GM18870 (cell line): ENCODE measurements around the gene SNAP91.
"Not testable (repeated sequence)": the region's sequence is repeated elsewhere in the genome, so short reads cannot be mapped to it uniquely, and the experiment has no call there.

Experiments
- ATAC-seq: cut with Tn5 transposase; IDR thresholded peaks from one replicate; pipeline ENCODE4 v1.9.1; 2021; ENCODE audit warnings: moderate library complexity; ENCODE audit not compliant: unreplicated experiment

The SNAP91 gene, protein sequence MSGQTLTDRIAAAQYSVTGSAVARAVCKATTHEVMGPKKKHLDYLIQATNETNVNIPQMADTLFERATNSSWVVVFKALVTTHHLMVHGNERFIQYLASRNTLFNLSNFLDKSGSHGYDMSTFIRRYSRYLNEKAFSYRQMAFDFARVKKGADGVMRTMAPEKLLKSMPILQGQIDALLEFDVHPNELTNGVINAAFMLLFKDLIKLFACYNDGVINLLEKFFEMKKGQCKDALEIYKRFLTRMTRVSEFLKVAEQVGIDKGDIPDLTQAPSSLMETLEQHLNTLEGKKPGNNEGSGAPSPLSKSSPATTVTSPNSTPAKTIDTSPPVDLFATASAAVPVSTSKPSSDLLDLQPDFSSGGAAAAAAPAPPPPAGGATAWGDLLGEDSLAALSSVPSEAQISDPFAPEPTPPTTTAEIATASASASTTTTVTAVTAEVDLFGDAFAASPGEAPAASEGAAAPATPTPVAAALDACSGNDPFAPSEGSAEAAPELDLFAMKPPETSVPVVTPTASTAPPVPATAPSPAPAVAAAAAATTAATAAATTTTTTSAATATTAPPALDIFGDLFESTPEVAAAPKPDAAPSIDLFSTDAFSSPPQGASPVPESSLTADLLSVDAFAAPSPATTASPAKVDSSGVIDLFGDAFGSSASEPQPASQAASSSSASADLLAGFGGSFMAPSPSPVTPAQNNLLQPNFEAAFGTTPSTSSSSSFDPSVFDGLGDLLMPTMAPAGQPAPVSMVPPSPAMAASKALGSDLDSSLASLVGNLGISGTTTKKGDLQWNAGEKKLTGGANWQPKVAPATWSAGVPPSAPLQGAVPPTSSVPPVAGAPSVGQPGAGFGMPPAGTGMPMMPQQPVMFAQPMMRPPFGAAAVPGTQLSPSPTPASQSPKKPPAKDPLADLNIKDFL

DNA sequence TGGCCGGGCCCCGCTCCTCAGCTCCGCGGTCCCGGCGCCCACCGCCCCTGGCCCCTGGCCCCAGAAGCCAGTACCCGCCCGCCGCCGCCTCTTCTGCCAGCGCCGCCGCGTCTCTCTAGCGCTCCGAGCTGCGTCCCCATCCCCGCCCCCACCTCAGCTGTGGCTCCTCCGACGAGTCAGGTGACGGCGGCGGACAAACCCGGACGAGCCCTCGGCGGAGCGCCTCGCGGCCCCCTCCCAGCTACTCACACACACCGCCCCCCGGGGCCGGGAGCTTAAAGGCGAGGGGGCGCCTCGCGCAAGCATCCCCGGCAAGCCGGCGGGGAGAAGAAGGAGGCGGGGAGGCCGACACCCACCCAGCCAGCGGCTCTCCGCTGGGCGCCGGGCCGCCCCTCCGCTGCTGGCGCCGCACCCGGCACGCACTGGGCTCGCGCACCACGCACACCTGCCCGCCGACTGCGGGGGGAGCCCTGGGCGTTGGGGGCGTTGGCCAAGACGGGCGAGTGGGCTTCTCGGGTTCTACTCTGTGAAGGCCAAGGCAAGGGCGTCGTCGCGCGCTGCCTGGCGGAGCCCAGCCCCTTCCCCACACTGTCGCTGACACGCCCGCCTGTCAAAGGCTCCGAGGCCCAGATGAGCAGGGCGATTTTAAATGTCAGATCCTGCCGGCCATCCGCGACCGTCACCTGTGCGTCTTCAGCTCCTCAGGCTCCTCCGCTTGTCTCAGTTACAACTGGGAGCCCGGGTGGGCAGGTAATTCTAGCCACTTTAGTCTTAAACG lies at the start of gene SNAP91:
Gene SNAP91 (minus strand): TSS at position 132 of the 778 bp plus-strand sequence. CDS start 1,174 bp downstream, outside the sequence.
- no peak for ATAC-seq

DNA sequence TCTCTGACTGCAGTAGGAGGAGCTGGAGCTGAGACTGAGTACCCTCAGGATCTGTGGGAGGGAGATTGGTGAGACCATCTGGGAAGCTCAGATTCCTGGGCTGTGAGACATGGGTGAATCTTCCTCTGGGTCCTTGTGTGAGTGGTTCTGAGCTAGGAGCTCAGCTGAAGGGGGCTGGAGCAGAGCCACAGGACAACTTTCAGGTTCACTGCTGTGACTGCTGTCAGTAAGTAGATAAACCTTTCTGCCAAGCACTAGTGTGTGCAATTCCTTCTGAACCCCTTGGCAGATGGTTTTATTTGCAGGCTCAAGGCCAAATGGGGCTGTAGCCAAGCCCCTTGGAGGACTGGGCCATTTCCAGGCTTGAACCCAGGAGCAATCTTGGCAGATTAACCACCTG lies 49.6 kb upstream of the SNAP91 start:
- no peak for ATAC-seq

DNA sequence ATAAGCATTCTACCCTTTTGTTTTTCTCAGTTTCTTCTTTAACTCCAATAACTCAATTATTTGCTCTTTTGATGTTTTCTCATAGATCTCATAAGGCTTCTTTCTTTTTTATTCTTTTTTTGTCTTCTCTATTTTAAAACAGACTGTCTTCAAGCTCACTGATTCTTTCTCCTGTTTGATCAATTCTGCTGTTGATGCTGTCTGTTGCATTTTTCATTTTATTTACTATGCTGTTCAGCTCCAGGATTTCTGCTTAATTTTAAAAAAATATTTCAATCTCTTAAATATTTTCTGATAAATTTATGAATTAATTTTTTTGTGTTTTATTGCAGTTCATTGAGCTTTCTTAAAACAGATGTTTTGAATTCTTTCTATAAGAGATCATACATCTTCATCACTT lies 48.1 kb upstream of the SNAP91 start:
- no peak for ATAC-seq

DNA sequence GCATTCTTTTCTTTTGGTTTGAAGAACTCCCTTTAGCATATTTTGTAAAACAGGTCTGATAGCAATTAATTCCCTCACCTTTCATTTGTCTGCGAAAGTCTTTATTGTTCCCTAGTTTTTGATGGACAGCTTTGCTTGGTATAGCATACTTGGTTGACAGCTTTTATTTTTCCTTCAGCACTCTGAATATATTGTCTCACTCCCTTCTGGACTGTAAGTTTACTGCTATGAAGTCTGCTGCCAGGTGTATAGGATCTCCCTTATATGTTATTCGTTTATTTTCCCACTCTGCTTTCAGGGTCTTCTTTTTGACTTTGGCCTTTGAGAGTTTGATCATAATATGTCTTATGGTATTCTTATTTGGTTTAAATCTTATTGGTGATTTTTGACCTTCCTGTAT lies 47.7 kb upstream of the SNAP91 start:
- ATAC-seq, result no peak

DNA sequence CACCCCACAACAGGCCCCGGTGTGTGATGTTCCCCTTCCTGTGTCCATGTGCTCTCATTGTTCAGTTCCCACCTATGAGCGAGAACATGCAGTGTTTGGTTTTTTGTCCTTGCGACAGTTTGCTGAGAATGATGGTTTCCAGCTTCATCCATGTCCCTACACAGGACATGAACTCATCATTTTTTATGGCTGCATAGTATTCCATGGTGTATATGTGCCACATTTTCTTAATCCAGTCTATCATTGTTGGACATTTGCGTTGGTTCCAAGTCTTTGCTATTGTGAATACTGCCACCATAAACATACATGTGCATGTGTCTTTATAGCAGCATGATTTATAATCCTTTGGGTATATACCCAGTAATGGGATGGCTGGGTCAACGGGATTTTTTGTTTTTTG lies 43.5 kb upstream of the SNAP91 start:
- ATAC-seq, result not testable (repeated sequence)

DNA sequence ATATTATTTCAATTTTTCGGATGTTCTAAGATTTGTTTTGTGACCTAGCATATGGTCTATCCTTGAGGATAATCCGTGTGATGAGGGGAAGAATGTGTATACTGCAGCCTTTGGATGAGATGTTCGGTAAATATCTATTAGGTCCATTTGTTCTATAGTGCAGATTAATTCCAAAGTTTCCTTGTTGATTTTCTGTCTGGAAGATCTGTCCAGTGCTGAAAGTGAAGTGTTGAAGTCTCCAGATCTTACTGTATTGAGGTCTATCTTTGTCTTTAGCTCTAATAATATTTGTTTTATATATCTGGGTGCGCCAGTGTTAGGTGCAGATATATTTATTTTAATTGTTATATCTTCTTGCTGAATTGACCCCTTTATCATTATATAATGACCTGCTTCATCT lies 32.2 kb upstream of the SNAP91 start:
- ATAC-seq, result no peak

DNA sequence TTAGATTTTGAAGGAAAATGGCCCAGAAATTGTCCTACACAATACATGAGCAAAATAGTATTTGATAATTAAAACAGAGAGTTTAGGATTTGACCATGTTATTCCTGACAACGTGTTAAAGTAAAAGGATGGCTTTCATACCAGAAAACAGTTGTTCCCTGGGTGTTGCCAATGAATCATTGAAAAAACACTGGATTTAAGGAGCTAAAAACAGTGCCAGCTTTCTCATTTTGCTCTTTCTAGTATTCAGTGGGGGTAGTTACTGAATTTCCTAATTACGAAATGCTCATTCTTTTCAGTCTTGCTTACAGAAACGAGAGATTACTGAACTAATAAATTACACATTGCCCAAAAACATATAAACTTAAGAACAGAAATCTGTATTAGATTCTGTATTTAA lies 26.6 kb upstream of the SNAP91 start:
- no peak for ATAC-seq

DNA sequence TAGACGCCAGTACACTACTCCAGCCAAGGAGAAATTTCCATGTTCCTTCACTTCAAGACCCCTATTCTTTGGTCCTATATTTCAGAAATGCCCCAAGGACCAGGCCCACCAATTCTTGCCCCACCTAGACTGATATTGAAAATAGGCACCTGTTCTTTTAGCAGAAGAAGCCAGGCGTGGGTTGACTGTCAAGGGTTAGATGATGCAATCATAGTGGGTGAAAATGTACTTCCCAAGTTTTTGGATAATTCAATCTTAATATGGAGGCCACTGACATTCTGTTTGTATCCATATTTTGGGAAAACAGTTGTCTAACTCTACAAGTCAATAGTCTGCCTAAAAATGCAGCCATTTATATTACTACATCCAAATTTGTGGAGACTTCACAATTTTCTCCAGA lies 21.0 kb upstream of the SNAP91 start:
- ATAC-seq, result no peak

DNA sequence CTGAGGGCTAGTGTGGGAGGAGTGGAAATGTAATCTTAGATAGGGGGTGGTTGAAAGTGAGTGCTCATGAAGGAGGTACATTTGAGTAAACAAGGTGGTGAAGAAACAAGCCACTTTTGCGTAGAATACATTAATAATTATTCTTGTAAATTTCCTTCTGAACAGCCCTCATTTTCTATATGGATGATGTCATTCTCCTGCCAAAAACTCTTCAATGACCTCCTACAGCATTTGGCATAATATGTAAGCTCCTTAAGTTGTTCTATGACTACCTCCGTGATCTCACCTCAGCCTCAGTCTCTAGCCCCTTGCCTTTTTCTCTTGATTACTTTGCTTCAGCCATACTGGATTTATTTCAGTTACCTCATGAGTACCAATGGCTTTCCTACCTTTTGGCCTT lies 14.0 kb upstream of the SNAP91 start:
- ATAC-seq, result no peak

DNA sequence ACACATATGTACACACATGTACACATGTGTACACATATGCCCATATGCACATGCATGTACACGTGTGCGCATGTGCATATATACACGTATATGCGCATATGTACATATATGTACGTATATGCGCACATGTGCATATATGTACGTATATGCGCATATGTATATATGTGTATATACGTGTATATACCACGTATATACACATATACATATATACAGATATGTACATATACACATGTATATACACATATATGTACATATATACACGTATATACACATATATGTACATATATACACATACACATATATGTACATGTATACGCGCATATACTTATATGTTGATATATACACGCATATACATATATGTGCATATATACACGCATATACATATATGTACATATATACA lies 8.9 kb upstream of the SNAP91 start:
- no peak for ATAC-seq

DNA sequence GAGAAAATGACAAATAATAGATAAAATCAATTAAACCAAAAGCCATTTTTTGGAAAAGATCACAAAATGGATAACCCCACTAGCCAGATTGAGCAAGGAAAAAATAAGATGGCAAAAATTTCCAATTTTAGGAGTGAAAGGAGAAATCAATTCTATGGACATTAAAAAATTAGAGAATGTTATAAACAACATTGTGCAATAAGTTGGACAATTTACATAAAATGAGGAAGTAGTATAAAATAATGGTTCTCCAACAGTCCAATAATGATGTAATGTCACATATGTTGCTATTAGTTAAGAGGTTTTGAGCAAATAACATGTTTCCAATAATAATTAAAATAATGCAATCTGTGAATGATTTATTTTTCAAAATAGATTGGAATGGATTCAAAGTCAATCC lies 3.1 kb upstream of the SNAP91 start:
- no peak for ATAC-seq

DNA sequence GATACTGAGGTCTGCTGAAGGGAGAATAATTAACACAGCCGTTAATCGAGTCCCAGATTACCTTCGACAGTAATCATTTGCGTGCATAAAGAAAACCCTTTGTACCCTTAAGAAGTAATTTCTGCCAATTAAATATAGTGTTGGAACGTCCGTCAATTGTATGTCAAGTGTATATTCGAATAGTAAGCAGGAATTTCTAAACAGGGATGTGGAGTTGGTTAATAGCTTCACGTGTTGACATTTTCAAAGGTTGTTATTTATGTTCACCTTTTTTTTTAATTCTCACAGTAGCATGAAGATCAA lies 798 bp upstream of the SNAP91 start:
- no peak for ATAC-seq

DNA sequence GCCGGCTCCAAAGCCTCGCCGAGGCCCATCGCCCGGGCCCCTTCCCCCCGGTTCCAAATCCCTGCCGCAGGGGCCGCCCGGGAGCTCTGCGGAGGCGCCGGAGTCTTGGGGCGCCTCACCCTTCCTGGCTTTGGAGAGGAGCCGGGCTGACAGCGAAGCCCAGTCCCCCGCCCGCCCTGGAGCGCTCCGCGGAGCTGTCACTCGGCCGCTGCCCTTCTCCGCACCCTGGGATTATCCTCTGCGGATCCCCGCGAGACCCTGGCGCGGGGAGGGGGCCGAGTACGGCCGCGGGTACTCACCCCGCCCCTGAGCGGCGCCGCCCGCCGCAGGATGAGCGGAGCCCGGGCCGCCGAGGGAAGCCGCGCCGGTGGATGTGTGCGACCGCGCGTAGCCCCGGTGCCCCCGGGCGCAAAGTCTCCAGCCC lies 343 bp downstream of the SNAP91 start:
- ATAC-seq, result no peak

DNA sequence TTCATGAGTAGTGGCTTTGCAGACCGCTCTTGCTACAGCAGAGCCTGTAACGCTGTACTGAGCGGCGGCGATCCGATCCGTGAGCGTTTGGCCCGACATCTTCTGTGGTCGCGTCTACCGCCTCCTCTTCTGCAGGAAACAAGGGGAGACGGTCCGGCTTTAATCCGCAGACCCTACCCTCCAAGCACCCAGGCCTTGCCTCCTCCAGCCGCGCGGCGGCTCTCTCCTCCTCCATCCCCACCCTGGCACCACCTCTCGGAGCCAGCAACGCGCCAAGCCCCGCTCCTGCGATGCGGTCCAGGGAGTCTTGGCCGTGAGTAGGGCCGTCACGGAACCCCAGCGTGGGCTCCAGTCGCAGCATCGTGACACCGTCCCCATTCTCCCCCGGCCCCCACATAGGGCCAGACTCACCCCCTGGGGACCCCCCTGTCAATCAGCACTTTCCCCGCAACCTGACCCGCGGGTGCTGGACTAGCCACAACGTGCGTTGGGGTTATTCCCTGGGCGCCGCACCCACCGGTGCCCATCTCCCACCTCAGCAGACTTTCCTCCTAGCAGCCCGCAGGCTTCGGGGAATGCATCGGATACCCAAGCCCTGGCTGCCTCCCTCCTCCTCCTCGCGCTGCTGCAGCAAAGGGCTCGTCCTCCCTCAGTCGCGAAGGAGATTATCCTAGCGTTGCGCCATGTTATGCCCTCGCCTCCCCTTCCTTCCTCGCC lies 914 bp downstream of the SNAP91 start:
- no peak for ATAC-seq

DNA sequence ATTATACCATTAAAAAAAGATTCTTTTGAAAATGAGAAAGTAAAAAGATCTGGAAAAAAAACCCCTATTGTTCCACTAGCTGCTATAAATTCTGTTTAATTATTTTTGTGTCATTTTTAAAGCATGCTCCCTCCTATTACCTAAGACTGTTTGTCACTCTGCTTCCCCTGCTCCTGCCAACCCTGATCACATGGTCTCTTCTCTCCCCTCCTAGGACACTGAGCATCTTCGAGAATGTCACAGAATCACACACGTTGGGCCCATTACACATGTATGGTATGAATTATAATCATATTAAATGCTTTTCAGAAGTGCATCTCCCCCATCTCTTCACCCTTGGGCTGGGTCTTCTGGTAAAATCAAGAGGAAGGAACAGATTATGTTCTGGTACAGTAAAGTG lies 6.2 kb downstream of the SNAP91 start:
- ATAC-seq, result no peak

DNA sequence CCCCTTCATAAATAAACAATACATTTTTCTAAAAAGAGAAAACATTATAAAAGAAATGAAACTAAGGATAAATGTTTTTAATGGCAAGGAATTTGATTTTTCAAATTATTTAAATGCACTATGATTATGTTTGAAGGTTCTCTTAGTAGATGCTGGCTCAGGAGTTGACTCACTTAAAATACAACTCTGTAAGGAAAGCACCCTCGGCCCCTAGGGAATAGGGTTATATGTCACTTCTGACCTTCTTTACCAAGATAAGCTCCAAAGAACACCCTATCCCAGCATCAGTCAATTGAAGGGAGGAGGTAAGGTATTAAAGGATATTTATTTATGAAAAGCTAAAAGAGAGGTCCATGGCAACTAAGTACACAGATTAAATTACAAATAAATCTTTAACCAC lies 6.8 kb downstream of the SNAP91 start:
- ATAC-seq, result no peak

DNA sequence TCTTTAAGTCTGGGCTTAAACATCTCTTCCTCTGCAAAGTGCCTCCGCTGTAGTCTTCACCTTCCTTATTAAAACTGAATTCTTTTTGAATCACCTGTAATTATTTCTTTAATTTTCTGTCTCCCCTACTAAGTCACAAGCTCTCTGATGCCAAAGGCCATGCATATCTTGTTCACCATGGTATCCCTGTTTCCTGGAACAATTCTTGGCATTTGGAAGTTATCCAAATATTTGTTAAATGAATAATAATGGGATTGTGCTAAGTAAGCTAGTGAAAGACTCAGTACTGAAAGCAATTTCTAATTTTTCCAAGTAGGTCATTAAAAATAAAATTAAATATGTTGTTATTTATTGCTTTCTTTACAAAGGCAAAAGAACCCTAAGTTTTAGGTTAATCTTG lies 12.2 kb downstream of the SNAP91 start:
- no peak for ATAC-seq

DNA sequence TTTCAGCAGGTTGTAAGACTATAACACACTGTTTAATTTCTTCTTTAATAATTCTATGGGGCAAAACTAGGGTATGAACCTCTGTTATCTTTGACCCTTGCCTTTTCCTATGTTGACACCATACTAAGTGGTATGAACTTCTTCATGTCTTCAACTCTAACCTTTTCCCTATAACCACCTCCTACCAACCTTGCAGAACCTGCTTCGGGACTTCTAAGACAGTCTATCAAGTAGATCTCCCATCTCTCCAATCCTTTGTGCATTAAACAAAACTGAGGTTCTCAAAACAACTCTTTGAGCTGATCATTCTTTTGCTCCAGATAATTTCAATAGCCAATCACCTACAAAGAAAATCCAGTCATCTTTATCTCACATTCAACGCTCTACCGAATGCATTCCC lies 23.4 kb downstream of the SNAP91 start:
- no peak for ATAC-seq

DNA sequence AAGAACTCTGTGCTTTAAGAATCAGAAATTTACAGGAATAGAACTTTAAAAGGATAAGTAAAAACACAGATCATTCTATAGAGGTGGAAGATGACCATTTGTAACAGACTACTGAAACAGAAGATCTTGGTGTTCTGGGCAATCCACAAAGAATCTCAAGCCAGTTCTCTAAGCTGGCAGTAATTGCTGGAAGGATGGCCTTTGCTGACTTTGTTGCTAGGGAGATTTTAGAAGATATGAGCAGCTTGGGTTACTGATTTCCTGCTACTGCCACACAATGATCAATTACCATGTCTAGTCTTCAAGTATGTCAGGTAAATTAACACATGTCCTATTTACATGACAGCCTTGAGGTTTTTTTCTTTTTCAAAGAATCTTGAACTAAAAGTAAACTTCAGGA lies 31.1 kb downstream of the SNAP91 start:
- ATAC-seq, result no peak

DNA sequence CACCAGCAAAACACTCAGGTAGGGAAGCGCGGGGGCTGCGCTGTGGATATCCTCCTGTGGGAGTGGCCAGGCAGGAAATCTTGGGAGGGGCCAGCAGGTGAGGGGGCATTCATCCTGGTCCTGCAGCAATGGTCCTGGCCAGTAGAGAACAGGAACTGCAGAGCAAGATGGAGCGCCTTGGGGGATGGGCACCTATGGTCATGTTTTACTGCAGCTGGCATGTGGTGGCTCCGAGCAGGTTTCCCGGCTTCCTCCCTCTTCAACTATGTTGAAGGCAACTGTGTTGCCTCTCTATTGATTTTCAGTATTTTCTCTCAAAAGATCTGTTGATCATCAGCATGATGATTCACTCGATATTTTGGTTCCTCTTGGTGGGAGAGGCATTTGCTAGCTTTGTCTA lies 70.9 kb downstream of the SNAP91 start:
- no peak for ATAC-seq

DNA sequence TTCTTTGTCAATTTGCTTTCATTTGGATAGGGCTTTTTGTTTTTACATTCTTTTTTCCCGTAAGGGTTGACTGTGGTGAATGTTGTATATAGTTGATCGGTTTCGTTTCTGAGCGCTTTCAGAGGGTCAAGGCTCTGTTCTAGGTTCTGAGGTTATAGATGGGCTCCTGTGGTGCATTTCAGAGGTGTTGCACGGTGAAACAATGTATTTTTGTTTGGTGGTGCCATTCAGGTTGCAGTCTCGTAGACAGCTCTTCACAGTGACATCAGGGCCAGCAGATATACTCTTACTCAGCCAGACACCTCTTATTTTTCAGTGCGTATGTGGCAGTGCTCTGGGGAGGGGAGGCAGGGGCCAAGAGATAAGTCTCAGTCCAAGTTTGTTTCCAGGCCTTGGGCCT lies 72.1 kb downstream of the SNAP91 start:
- ATAC-seq, result no peak
